ENCODE results near the gene KCNV2.

- TF ChIP-seq CTCF (IDR thresholded peaks at IDR 0.05) (no peak), POLR2AphosphoS5 (IDR thresholded peaks at IDR 0.05) (no peak), EP300 (IDR thresholded peaks at IDR 0.05) (no peak), POLR2A (IDR thresholded peaks at IDR 0.05) (no peak)
These were observed 839 bp downstream of the KCNV2 start for GRCh38 chr9:2718001-2718697.
